GM19035 (cell line): ENCODE results near the gene PLEKHA5.
A peak's percentile ranks its signal among the peaks of the same experiment; 100 is the strongest.
"Not testable (repeated sequence)": the region's sequence is repeated elsewhere in the genome, so short reads cannot be mapped to it uniquely, and the experiment has no call there.

Experiments used
- ATAC-seq: cut with Tn5 transposase; IDR thresholded peaks from one replicate; pipeline ENCODE4 v1.9.1; 2021; ENCODE audit not compliant: unreplicated experiment

The PLEKHA5 gene

GRCh38 chr12:19166387-19166786, 36.9 kb downstream of the PLEKHA5 start:
- no peak for ATAC-seq

- ATAC-seq: no peak
Observed at GRCh38 chr12:19166956-19167355, 37.4 kb downstream of the PLEKHA5 start.

- no peak for ATAC-seq
Observed at GRCh38 chr12:19167708-19168107, 38.2 kb downstream of the PLEKHA5 start.

- no peak for ATAC-seq
Observed at GRCh38 chr12:19168644-19169043, 39.1 kb downstream of the PLEKHA5 start.

- no peak for ATAC-seq
Observed at GRCh38 chr12:19169222-19169621, 39.7 kb downstream of the PLEKHA5 start.

DNA sequence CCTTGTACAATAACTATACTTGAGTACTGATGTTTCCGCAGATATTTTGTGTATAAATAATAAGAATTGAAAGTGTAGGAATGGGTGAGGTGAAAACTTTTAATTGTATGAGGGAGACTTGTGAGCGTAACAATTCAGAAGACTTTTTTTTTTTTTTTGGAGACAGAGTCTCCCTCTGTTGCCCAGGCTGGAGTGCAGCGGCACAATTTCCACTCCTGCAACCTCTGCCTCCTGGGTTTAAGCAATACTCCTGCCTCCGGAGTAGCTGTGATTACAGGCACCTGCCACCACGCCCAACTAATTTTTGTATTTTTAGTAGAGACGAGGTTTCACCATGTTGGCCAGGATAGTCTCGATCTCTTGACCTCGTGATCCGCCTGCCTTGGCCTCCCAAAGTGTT, 40.8 kb downstream of the PLEKHA5 start:
- not testable (repeated sequence) for ATAC-seq

DNA sequence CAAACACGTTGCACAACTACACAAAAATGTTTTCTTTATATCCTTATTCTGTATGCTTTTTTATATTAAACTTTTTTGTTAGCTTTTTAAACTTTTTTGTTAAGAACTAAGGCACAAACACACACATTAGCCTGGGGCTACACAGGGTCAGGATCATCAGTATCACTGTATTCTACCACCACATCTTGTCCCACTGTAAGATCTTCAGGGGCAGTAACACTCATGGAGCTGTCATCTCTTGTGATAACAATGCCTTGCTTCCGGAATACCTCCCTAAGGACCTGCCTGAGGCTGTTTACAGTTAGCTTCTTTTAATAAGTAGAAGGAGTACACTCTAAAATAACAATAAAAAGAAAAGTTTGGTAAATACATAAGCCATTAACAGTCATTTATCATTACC, 42.2 kb downstream of the PLEKHA5 start:
- ATAC-seq: no peak

- ATAC-seq: no peak
Observed at GRCh38 chr12:19177754-19178153, 48.2 kb downstream of the PLEKHA5 start.

- ATAC-seq: no peak
Observed at GRCh38 chr12:19179986-19180385, 50.5 kb downstream of the PLEKHA5 start.

- no peak for ATAC-seq
Observed at GRCh38 chr12:19181666-19182426, 52.3 kb downstream of the PLEKHA5 start.

- ATAC-seq: no peak
Observed at GRCh38 chr12:19183121-19183838, 53.7 kb downstream of the PLEKHA5 start.

GRCh38 chr12:19185262-19185929, 55.9 kb downstream of the PLEKHA5 start:
- no peak for ATAC-seq

- ATAC-seq: peak; percentile 60
Observed at GRCh38 chr12:19186722-19187661, 57.5 kb downstream of the PLEKHA5 start.

- ATAC-seq: no peak
Observed at GRCh38 chr12:19189522-19189921, 60.0 kb downstream of the PLEKHA5 start.

DNA sequence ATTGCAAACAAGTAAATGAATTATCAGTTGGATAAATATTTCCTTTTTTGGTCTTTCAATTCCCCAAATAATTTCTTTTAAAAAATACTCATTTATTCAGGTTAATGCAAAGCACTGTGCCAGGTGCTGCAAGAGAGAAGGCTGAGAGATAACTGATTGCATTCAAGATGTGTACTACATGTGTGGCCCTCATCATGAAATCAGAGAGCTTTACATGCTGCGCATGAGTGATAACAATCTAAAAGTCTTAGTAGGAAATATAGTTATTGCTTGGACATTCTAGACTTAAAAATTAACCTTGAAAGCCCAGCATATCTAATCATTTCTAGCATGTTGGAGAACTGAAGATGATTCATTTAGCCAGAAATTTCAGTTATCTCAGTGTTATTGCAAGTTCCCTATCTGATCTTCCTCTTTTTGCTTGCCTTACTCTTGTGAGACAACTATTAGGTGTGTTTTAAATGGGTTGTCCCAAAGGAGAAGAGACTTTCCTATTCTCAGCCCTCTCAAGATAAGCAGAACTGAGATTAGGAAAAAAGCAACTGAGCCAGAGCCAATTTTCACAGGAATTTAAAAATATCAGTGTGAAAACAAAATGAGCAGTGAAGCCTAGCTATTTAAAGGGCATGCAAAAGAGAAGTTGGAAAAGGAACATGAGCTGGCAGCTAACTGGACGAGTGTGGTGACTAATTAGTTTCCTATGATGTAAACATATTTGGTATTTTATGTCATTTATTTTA, 60.9 kb downstream of the PLEKHA5 start:
- ATAC-seq: no peak

GRCh38 chr12:19191089-19191488, 61.6 kb downstream of the PLEKHA5 start:
- no peak for ATAC-seq

DNA sequence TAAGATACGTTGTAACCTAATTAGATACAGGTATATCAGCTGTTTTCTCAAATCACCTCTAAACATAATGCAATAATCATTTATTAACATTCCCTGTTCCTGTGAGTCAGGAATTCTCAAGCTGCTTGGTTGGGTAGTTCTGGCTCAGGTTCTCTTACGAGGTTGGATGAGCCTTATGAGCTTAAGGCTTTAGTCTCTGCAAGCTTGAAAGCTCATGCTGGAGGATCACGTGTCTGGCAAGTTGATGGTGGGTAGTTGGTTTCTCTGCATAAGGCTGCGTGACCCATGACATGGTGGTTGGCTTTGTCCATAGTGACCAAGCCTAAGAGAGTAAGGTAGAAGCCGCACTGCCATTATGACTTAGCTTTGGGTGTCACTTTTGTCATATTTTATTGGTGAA, 62.0 kb downstream of the PLEKHA5 start:
- no peak for ATAC-seq

DNA sequence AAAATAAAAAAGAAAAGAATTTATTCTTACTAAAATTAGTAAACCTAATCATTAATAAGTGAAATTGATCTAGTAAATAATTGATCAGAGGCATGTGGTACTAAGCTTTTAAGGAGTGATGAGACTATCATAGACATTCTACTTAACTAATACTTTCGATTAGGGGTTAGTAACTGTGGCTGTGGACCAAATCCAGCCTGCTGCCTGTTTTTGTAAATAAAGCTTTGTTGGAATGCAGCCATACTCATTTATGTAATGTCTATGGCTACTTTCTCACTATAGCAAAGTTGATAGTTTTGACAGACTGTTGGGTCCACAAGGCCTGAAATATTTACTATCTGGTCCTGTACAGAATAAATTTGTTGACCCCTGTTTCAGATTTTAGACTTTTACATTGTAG, 63.2 kb downstream of the PLEKHA5 start:
- no peak for ATAC-seq

GRCh38 chr12:19194963-19195362, 65.4 kb downstream of the PLEKHA5 start:
- ATAC-seq: no peak

DNA sequence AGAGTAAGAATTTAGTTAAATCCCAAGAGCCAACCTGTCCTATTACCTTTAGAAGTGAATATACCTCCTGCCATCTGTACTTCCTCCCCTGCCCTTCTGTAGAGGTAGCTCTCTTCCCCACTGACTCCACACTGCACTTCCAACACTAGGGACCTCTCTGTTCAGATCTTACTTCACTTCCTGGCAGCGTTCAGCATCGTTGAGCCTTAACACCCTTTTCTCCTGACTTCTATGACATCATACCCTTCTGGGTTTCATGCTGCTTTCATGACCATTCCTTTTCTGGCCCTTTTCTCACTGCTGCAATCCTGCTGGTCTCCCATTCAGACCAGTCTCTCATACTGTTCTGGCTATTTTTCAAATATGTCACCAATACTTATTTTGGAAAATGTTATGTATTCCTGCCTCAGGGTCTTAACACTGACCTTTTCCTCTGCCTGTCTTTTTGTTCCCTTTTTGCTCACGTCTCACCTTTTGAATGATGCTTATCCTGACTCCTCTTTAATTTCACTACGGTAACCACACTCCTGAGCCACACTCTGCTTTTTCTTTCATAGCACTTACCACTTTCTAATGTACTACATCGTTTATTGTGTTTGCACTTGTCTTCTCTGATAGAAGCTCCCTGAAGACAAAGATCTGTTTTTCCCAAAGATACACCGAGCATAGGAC, 67.6 kb downstream of the PLEKHA5 start:
- no peak for ATAC-seq
